GM21737 (cell line): ENCODE measurements around the gene RNF208.

ENCODE experiments used
- ATAC-seq: cut with Tn5 transposase; IDR thresholded peaks from one replicate; pipeline ENCODE4 v1.9.1; 2021; ENCODE audit warnings: mild to moderate bottlenecking, moderate library complexity; ENCODE audit not compliant: unreplicated experiment

RNF208 gene

DNA sequence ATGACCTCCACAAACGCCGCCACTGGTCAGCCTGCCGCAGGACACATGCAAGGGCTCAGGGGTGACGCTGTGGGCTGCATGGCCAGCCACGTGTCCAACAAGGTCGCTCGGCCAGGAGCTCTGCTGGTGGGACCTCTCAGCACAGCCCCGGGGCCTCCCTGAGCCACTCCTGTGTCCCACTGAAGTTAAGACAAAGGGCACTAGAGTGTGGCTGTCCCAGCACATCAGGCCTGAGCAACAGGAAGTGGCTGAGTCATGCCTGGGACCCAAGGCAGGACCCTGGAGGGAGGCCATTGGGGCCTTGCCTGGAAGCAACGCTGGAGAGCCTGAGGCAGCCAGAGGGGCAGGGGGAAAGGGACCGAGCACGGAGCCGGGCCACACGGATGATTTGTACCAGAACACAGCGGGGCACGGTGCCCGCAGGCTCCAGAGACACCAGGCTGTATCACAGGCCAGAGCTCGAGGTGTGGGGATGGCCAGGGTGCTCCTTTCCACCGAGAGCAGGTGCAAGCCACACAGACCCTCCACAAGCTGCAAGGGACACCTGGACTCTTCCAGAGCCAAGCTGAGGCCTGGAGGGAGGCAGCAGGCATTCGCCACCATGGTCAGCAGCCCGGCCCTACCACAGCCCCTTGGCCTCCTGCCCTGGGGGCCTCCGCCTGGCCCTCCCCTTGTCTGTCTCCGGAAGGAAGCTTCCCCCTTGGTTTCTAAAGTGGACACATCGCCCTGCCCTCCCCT is 43.7 kb downstream of the RNF208 start:
- no peak for ATAC-seq

DNA sequence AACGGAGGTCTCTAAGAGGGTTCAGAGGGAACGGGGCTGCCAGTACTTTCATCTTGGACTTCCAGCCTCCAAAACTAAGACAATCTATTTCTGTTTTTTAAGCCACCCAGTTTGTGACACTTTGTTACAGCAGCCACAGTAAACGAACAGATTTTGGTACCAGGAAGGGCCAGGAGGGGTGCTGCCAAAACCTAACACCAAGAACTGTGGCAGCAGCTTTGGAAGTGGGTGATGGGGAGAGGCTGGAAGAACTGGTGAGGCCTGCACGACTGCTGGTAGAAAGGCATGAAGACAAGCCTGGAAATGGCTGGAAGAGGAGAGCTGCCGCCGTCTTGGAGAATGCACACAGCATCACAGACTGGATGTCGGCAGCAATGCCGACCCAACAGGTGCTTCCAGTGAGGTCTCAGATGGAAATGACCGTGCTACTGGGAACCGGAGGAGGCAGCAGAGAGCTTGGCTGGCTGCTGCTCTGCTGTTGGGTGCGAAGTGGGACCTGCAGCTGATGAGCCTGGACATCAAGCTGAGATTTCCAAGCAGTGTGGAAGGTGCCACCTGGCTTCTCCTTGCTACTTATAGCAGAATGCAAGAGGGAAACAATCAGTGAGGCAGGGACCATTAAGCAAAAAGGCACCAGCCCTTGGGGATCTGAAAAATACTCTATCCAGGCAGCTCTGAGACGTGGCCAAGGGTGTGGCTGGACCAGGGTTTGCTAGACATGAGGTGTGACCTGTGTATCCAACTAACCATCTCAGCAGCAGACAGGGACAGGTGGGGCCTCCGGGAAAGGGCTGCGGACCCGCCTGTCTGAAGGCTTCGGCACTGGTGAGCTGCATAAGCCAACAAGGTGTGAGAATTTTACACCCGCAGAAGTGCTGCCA is 45.5 kb downstream of the RNF208 start:
- no peak for ATAC-seq

DNA sequence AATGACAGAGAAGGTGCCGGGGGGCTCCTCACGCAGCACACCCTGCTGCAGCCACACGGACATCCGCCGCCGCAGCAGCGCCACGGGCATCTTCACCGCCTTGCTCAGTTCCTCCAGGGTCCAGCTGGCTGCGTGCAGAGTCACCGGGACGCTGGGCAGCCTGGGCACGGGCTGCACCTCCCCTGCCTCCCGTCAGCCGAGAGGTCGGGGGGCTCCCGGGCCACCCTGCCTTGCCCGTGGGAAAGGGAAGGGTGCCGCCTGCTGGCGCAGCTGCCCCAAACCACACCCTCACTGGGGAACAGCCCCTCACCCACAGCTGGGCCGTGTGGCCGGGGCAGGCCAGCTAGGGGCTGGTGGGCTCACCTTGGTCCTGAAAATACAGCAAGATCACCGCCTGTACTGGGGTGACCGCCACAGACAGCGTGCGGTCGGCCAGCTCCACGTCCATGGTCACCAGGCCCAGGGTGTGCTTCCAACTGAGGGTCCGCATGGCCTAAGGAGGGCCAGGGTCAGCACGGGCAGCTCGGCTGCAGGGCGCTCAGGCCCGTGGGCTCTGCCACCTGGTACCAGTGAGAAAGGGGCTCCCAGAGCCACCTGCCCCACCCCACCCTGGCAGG is 46.6 kb downstream of the RNF208 start:
- no peak for ATAC-seq

DNA sequence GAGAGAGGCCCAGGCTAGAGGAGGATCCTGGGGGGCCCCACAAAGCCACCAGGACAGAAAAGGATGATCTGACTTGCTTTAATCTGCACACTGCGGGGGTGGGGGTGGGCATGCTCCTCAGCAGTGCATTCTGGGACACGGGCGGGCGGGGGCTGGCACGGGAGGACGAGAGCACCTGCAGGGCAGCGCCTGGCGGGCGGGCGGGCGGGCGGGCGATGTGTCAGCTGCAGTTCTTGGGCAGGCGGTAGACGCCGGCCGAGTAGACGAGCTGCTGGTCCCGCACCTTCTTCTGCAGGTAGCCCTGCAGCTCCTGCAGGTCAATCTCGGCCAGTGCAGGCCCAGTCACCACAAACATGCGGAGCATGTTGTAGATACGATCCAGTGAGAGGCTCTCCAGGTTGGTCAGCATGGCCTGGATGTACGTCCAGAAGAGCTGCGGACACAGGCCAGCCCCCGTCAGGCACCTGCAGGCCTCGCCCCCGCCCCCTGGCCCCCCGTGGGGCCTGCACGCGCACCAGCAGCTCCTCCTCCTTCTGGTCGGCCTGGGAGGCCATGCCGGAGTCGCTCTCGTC is 47.2 kb downstream of the RNF208 start:
- ATAC-seq: no peak

DNA sequence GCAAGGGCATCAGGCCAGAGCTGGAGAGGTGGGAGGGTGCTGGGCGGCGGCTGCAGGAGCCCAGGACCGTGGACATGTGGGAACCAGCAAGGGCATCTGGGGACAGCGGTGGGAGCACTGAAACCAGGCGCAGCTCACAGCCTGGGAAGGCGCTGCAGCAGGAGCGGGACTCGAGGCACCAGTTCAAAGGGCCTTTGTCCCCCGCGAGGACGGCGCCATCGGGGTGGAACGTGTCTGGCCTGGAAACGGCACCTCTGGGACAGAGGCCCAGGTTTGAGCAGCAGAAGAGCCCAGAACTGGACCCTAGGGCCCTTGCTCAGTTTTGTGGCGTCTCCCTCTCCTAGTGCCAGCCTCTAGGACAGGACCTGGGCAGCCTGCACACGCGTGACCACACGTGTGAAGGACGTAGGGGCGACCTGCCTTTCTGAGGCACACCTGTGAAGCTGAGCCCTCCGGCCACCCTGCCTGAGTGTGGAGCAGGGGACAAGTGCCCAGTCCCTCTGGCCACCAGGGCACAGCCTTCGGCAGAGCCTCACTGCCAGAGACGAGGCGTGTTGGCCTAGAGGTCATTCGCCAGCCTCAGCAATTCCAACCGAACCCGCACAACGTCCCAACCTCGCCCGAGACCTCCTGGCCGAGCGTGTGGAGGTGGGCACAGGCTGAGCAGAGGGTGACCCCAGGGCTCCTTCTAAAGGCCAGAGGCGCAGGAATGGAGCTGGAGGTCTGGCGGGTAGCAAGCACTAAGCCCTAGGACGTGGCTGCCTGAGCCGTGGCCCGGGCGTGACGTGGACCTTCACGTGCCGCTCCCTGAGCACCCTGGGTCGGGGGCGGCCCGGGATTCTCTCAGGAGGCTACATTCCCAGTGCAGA is 48.0 kb downstream of the RNF208 start:
- no peak for ATAC-seq

DNA sequence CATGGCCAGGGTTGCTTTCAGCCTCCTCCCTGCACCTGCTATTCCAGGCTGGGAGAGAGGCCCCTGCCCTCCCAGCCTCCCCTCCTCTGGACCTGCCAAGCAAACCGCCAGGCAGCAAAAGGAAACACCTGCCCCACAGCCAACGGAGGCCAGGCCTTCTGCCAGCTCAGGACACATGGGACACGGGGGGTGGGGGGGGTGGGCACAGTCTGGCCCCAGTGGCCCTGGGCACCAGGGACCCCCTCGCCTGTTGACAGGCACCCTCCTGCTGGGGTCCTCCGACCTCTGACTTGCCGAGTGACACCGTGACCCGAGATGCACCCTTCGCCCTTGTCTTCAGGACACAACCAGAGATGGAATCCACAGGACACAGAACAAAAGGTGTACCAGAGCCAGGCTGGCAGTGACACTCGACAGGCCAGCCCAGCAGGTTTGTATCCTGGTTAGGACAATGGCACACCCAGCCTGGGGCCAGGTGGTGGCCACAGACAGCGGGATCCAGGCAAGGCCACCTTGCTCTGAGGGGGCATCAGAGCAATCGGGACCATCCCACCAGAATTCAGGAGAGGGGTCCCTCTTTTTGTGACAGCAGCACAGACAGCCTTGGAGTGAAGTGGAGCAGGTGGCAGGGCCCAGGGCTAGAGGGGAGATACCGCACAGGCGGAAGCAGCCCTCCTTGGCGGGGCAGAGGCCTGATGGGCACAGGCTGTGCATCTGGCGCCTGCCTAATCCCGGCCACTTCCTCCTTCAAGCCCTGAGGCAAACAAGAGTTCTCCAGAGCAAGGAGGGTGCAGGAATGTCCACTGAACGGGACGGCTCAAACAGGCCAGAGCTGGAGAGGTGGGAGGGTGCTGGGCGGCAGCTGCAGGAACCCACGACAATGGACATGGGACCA is 48.9 kb downstream of the RNF208 start:
- no peak for ATAC-seq

DNA sequence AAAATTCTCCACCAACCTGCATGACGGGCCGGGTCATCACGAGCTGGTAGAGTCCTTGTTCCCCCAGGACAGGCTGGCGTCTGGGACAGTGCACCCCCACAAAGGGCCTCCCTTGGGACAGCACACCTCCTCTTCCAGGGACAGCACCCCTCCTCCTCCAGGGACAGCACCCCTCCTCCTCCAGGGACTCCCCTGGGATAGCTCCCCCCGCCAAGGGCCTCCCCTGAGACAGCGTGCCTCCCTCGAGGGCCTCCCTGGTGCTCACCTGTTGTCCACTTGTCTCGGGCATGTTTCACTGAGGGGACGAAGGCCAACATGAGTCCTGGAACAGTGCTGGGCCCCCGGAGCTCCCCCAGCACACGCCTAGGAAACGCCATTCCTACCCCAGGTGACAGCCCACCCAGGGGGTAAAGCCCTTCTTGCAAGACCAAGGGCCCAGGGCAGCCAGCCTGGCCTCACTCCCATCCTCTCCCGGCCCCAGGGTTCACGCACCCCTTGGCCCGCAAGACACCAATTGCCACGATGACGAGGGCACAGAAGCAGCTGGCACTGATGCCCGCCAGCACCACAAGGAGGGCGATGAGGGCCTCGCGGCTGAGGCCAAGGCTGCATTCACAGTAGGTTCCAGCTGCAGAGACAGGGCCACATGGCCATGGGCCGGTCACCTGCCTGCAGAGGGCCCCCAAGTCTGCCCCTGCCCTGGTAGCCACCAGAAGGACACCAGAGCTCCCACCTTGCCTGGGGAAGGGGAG is 50.7 kb downstream of the RNF208 start:
- no peak for ATAC-seq

- no peak for ATAC-seq
Measured at GRCh38 chr9:137170486-137171148, 51.4 kb downstream of the RNF208 start.
